A673 (cell line): ENCODE results near the gene PIGQ. TPM values are rescaled to one million over a fixed set of nuclear protein-coding genes. Genes with fewer than 3 reads are reported as not detected.

ENCODE experiments used
- BruUV-seq: library from RNA; stranded (reverse); fragments of 400-500 nt; replicated peaks from 2 replicates; lab custom pipeline; 2021; lab: Mats Ljungman, UMichigan
- CTCF ChIA-PET: fragments of 300-600 bp; sonication (Branson Sonifier 250); formaldehyde crosslinking; loops from one replicate; lab custom pipeline; 2022; ENCODE audit warnings: antibody characterized with exemption; lab: Charles Lee
- POLR2A ChIA-PET: fragments of 300-600 bp; sonication (Branson Sonifier 250); formaldehyde crosslinking; loops from one replicate; lab custom pipeline; 2022; ENCODE audit warnings: antibody characterized with exemption; ENCODE audit not compliant: low non-redundant PET; lab: Charles Lee
- DNase-seq: peaks from one replicate; pipeline ENCODE4 v3.0.0-alpha.2; 2015; ENCODE audit warnings: low spot score
- H3K27ac ChIP-seq: fragments of 200-600 bp; sonication (generic); 2 replicates; pipeline ENCODE4 v1.5.1; 2016; ENCODE audit warnings: mixed run types, low read depth, mild to moderate bottlenecking, mixed read lengths, antibody characterized with exemption, low read length; ENCODE audit not compliant: poor library complexity, severe bottlenecking
- H3K27me3 ChIP-seq: fragments of 200-600 bp; sonication (generic); replicated peaks from 2 replicates; pipeline ENCODE4 v1.6.1; 2017; ENCODE audit warnings: mixed run types, low read depth, mild to moderate bottlenecking, mixed read lengths, antibody characterized with exemption, low read length; ENCODE audit not compliant: insufficient read depth, poor library complexity
- H3K36me3 ChIP-seq: fragments of 200-600 bp; sonication (generic); 2 replicates; pipeline ENCODE4 v1.6.1; 2016; ENCODE audit warnings: mixed run types, mild to moderate bottlenecking, mixed read lengths, antibody characterized with exemption, low read length; ENCODE audit not compliant: insufficient read depth, poor library complexity, severe bottlenecking
- H3K4me1 ChIP-seq: fragments of 200-600 bp; sonication (generic); 2 replicates; pipeline ENCODE4 v1.6.1; 2017; ENCODE audit warnings: mixed run types, mild to moderate bottlenecking, mixed read lengths, antibody characterized with exemption, low read length; ENCODE audit not compliant: insufficient read depth, poor library complexity, severe bottlenecking
- H3K4me3 ChIP-seq: fragments of 200-600 bp; sonication (generic); 2 replicates; pipeline ENCODE4 v1.5.1; 2016; ENCODE audit warnings: low read depth, mixed run types, mild to moderate bottlenecking, mixed read lengths, low read length; ENCODE audit not compliant: poor library complexity, severe bottlenecking
- H3K9me3 ChIP-seq: fragments of 200-600 bp; sonication (generic); 2 replicates; pipeline ENCODE4 v1.6.1; 2016; ENCODE audit warnings: mixed run types, low read depth, mild to moderate bottlenecking, mixed read lengths, antibody characterized with exemption, low read length; ENCODE audit not compliant: poor library complexity, severe bottlenecking
- CTCF ChIP-seq: fragments of 300-800, 200-600 bp; sonication (generic); conservative IDR thresholded peaks from 2 replicates; pipeline ENCODE4 v1.5.1; 2017; ENCODE audit warnings: low read depth, mild to moderate bottlenecking, antibody characterized with exemption, low read length, moderate library complexity, mixed read lengths
- EZH2 ChIP-seq: fragments of 200-600 bp; sonication (generic); IDR thresholded peaks from 2 replicates; pipeline ENCODE4 v1.6.1; 2017; ENCODE audit warnings: borderline replicate concordance, low read depth, mild to moderate bottlenecking, mixed read lengths, antibody characterized with exemption, low read length; ENCODE audit not compliant: poor library complexity, severe bottlenecking
- intact Hi-C: fragments of 100-400 bp; cut with micrococcal nuclease; formaldehyde crosslinking; loops from one replicate; pipeline ENCODE4 v1.10.0; 2022; ENCODE audit not compliant: unreplicated experiment
- total RNA-seq: library from RNA; stranded (reverse); gene quantifications from 2 replicates; pipeline ENCODE4 v1.2.3, GENCODE V29; 2021

Gene PIGQ
- total RNA-seq, 1 experiment from 2014 or later, result 59.4 TPM

DNA sequence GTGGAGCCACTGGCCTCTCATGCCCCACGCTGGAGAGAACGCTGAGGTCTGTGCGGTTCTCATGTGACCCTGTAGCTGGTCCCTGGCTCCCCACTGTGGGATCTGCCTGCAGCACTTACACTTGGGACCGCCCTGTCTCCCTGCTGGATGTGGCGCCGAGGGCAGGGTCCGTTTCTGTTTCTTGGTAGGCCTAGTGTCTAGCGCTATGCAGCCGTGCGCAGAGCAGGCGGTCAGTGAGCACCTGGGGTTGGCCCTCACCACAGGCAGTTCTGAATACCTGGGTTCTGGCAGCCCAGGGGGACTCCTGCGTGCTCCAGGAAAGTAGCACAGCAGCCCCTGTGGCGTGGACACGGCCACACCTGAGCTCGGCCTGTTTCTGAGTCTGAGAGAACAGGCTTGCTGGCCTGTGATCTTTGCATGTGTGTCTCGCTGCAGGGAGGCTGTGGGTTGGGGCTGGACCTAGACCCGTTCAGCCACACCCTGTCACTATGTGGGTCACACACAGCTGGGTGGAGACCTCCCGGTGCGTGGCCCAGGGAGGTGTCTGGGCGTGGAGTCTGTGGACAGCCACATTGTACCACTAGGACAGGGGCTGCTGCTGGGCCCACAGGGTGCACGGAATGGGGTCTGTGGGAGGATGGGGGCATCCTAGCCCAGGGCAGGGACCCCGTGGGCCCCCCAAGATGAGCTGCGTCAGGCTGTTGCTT is 39.5 kb upstream of the PIGQ start:
- TF ChIP-seq CTCF, result no peak
- Histone ChIP-seq H3K4me3 (no peak overlapping the region), H3K36me3 (peaks cover 3% of the 10 kb centered on the region), H3K9me3 (no peaks in the 10 kb centered on the region), H3K27me3 (no peaks in the 10 kb centered on the region), H3K4me1 (peaks cover 7% of the 10 kb centered on the region), H3K27ac (no peak overlapping the region)
- ChIA-PET CTCF (no interaction called here), POLR2A (no interaction called here)
- intact Hi-C loops, result no loop called here
- no TSS peak for BruUV-seq
- no peak for DNase-seq

GRCh38 chr16:531494-532125 is 38.2 kb upstream of the PIGQ start:
- ChIA-PET POLR2A (no interaction called here), CTCF (interaction anchor here (0.6 kb wide), 2 partner anchors 16 to 434 kb away, joined by 5 to 6 read pairs; no protein-coding TSS in a partner anchor)
- H3K4me1 ChIP-seq, result no peaks in the 10 kb centered on the region
- intact Hi-C loops, result no loop called here
- BruUV-seq, result no TSS peak
- DNase-seq, result no peak
- no peaks in the 10 kb centered on the region for H3K36me3 ChIP-seq
- no peaks in the 10 kb centered on the region for H3K9me3 ChIP-seq
- no peaks in the 10 kb centered on the region for H3K27me3 ChIP-seq
- H3K27ac ChIP-seq, result no peak overlapping the region
- H3K4me3 ChIP-seq, result no peak overlapping the region
- no peak for TF ChIP-seq EZH2
- TF ChIP-seq CTCF, result no peak

- no TSS peak for BruUV-seq
- TF ChIP-seq CTCF (no peak), EZH2 (no peak)
- intact Hi-C loops, result no loop called here
- POLR2A ChIA-PET, result no interaction called here
- Histone ChIP-seq H3K9me3 (no peaks in the 10 kb centered on the region), H3K27ac (no peak overlapping the region), H3K4me3 (no peak overlapping the region), H3K36me3 (no peaks in the 10 kb centered on the region), H3K4me1 (no peaks in the 10 kb centered on the region), H3K27me3 (no peaks in the 10 kb centered on the region)
- CTCF ChIA-PET, result no interaction called here
- DNase-seq, result no peak
Measured at GRCh38 chr16:533391-534123, 36.2 kb upstream of the PIGQ start.
